GM18526 (cell line): ENCODE results near the gene FAM89A.

Experiments
- POLR2A ChIP-seq: IDR thresholded peaks from 3 replicates; pipeline ENCODE4 v1.6.1; 2011; ENCODE audit not compliant: insufficient read length; ENCODE audit errors: extremely low read depth

FAM89A gene

DNA sequence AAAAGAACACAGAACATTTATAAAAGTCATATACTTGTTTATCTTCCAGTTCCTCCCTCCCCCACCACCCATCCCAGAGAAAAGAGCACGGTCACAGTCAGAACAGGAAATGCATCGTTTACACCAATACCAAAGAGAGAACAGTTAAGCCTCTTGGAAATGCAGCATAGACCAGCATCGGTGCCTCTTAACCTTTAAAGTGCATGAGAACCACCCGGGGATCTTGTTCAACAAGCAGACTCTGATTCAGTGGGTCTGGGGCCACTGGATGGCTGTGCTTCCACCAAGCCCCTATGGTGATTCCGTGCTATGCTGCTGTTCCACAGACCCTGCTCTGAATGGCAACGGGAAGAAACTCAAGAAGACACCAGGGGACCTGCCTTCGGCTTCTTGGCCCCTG, 19.2 kb downstream of the FAM89A start:
- TF ChIP-seq POLR2A = no peak

DNA sequence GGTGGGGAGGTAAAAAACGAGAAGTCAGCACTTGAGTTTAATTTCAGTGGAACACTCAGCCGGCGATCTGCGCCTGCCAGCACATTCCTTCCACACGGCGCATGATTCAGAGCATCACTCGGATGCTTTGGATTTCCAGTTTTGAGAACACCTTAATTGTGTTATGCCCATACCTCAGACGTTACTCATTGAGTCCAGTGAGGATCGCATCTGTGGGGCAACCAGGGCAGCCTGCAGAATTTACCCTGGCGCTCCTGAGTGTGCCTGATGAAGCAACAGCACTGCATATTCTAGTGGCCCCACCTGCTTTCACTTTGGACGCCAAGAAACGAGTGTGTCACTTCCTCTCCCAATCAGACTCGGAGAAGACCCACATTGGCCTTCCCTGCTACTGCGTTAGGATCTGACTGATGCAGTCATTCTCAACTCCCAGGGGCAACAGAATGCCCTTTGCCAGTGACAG, 19.9 kb downstream of the FAM89A start:
- no peak for TF ChIP-seq POLR2A

DNA sequence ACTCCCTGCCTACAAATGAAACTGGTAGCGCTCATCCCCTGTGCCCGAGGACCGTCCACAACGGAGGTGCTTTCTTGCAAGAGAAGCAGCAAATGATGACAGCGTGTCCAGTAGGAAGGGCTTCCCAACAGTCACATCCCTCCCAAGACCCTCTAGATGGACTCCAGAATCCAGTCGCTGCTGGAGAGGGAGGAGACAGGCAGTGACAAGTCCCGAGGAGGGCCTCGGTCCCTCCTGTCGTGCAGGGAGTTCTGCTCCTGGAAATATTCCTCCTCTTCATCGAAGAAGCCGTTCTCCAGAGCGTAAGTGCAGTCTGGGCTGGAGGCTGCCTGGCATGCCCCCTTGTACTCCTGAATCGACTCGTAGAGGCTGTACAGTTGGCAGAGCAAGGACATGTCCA, 20.3 kb downstream of the FAM89A start:
- no peak for TF ChIP-seq POLR2A

DNA sequence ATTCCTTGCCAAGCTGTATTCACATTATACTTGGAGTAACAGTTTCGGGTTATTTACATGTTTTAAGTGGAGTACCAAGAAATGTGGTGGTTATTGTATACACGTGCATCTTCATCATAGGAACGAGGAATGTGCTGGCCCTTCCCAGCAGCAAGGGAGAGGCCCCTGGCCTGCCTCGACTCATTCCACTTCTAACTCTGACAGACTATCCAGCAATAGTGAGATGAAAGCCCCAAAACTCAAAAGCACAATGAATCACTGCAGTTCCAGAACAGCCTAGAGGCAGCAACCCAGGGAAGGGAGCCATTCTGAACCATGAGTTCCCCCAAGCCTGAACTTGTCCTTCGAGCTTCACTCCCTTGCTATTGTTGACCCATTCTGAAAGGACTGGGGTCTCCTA, 23.1 kb downstream of the FAM89A start:
- TF ChIP-seq POLR2A = no peak

DNA sequence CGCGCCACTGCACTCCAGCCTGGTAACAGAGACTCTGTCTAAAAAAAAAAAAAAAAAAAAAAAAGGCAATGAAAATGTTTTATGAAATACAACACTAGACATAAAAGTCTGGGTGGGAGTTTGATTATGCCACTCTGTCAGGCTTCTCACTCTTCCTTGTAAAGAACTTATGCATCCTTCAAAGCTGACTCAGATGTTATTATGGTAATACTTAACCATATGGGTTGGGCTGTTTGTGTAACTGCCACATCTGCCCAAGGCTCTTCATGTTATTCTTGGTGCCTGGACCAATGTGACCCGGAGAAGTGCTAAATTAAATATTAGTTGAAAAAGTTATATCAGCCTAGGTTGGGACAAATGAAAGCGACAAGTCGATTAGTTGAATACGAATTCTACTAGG, 23.8 kb downstream of the FAM89A start:
- no peak for TF ChIP-seq POLR2A

DNA sequence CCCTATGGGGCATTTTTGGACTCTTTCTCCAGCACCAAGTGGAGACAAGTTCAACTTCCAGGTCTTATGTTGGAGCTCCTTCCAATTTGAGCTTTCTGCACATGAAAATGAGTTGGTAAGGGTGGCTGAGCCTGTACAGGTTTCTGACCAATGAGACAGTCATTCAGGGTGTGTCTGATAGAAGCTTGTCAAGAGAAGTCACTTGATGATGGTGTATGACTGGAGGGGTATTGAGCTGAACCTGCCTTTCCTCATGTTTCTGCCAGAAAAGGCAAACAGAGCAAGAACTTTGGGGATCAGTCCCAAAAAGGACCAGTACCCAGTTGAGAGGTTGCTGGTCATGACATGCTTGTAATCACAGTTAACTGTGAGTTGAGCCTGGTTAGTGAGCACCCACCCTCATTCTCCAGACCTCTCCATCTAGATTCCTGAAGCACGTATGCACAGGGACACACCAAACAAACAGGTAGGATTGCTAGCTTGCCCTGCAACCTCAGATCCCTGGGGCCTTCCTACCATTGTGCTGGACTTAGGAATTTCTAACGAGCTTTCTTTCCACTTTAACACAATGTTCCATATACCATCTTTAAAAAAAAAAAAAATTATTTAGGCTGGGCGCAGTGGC, 26.6 kb downstream of the FAM89A start:
- no peak for TF ChIP-seq POLR2A

DNA sequence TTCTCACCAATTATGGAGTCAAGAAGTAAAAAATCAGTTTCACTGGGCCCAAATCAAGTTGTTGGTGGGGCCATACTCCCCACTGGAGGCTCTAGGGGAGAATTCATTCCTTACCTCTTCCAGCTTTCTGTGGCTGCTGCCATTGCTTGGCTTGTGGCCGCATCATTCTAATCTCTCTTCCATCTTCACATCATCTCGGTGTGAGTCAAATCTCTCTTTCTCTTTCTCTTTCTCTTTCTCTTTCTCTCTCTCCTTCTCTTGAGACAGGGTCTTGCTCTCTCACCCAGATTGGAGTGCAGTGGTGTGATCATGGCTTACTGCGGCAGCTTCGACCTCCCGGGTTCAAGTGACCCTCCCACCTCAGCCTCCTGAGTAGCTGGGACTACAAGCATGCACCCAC, 28.1 kb downstream of the FAM89A start:
- TF ChIP-seq POLR2A = no peak

DNA sequence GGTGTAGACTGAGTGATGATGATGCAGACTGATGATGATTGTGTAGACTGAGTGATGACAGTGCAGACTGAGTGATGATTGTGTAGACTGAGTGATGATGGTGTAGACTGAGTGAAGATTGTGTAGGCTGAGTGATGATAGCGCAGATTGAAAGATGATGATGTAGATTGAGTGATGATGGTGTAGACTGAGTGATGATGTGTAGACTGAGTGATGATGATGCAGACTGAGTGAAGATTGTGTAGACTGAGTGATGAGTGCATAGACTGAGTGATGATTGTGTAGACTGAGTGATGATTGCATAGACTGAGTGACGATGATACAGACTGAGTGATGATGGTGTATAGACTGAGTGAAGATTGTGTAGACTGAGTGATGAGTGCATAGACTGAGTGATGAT, 28.7 kb downstream of the FAM89A start:
- TF ChIP-seq POLR2A = no peak

DNA sequence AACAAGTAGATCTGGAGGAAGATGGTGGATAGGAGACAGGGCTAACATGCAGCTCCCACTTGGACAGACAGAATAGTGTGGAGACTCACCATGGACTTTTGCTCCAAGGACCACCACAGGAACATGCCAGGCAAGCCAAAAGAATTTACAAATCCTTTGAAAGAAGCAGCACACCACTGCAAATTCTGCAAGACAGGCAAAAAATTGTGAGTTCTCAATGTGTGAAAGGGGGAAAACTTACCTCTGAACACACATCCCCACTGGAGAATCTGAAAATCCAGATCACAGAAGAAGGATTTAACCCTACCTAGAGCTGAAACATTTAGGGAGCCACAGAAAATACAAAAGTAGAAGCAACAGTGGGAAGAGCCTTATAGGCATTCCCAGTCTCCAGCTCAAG, 38.2 kb downstream of the FAM89A start:
- no peak for TF ChIP-seq POLR2A

DNA sequence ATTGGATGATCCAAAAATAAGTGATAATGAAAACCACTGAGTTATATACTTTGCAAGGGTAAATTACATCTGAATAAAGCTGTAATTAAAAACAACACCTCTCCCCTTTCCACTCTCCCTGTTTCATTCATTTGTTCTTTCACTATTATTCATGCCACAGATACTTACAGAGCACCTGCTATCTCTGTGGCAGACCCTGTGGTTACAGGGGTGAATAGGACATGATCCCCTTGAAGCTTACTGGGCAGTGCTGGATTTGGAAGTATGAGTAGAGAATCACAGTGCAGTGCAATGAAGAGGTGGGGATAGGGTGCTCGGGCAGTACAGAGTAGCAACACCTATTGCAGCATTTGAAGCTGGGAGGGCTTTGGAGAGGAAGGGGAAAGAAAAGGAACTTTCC, 39.4 kb downstream of the FAM89A start:
- no peak for TF ChIP-seq POLR2A

DNA sequence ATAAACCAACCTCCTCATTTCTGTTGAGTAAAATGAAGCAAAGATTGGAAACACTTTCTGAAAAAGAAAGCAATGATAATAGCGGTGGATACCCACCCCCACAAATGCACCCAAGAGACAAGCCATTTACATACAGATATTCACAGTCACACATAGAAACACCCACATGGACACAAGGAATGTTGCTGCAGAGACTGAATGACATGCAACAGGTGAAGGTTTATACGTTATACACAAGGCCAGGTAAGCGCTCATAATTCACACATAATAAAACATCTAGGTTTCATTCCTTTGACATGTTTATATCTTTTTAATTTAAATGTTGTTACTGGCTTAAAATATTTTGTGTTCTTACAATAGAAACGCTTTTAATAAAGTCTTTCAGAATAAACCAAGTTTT, 39.9 kb downstream of the FAM89A start:
- no peak for TF ChIP-seq POLR2A

DNA sequence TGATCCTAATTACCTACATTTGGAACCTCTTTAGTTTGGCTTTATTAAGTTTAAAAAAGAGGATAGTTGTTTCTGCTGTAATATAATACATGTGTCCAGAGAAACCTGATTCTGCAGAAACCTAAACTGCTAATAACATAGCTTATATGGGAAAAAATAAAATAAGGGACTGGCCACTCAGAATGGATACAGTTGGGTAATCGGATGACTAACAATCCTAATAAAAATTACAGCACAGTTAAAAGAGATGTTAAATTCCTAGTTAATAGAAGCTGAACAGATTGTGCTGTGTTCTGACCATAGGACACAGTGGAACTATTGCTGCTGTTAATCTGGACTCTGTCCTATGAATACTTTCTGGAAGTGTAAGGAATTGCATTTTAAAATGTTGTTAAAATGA, 45.2 kb downstream of the FAM89A start:
- TF ChIP-seq POLR2A = no peak

DNA sequence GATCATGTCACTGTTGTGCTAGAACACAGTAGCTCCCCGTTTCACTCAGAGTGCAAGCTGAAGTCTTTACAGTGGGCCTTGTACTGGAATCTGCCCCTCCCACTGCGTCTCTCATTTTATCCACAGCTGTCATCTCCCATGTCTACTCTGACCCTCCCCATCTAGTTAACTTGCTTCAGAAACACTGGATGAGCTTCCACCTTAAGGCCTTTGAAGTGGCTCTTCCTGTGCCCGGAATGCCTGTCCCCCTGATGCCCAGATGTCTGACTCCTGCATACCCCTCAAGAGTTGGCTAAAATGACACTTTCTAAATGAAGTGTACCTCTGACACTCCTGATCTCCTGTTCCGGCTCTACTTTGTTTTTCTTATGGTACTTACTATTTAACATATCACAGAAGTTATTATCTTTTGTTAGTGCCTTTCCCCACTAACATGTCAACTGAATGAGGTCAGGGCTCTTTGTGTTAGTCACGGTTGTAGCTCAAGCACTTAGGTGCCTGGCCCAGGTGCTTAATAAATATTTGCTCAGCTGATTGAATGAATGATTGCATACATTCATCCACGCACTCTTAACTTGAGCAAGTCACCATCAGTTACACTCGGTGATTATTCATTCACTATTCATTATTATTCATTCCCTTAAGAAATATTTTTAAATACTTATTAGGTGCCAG, 47.8 kb downstream of the FAM89A start:
- no peak for TF ChIP-seq POLR2A

DNA sequence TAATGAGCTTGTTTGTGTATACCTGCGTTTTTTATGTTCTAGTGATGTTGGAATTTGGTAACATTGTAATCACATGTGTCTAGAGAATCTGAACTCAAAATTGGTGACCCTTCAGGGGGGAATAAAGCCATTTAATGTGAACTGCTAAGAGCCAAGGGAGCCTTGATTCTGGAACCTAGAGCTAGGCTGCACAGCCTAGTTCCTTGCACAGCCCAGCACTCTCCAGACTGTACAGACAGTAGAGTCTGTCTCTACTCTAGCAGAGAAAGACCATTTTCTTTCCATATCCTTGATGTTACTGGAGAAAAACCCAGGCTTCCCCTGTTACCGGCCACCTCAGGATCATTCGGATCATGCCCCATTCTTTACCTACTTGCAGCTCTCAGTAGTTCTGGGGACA, 52.6 kb downstream of the FAM89A start:
- TF ChIP-seq POLR2A = no peak

DNA sequence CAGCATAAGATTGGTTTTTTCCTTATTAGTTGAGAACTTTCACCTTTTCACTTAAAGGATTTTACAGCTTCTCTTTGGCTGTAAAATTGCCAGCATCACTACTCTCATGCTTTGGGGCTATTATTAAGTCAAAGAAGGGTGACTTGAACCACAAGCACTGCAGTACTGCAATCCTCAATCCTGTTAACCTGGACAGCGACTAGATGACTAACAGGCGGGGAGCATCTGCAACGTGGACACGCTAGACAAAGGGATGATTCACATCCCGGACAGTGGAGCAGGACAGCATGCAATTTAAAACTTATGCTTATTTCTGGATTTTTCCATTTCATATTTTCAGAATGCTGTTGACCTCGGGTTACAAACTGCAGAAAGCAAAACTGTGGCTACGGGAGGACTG, 53.1 kb downstream of the FAM89A start:
- no peak for TF ChIP-seq POLR2A

DNA sequence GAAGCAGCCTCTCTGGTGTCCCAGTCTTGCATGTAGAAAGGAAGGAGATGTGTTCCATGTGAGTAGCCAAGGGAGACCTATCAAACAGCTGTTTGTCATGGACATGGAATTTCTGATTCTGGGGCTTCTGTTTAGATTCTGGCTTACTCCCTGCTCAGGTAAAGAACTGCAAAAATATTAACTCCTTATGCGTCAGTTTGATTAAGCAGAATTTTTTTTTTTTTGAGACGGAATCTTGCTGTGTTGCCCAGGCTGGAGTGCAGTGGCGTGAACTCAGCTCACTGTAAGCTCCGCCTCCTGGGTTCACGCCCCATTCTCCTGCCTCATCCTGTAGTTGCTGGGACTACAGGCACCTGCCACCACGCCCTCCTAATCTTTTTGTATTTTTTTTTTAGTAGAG, 54.3 kb downstream of the FAM89A start:
- no peak for TF ChIP-seq POLR2A

DNA sequence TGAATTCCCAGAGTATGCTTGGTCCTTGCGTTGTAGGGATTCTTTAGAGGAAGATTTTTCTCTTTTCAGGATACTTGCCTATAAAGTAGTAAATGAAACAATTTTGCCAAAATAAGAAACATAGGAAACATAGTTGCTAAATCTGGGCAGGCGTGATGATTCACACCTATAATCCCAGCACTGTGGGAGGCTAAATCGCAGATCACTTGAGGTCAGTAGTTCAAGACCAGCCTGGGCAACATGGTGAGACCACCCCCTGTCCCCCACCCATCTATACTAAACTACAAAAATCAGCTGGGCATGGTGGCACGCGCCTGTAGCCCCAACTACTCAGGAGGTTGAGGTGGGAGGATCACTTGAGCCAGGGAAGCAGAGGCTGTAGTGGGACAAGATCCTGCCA, 56.2 kb downstream of the FAM89A start:
- TF ChIP-seq POLR2A = no peak
